ENCODE data around the gene FAM163B.

FAM163B gene

GRCh38 chr9:133553123-133553522 is 56.1 kb downstream of the FAM163B start:
- no peaks in the 10 kb centered on the region for H3K9me2 ChIP-seq (ENCODE audit: low read depth, low read length)
- H3K79me2 ChIP-seq (ENCODE audit: insufficient read depth, low read length), result no peaks in the 10 kb centered on the region
- H4K20me1 ChIP-seq (ENCODE audit: insufficient read depth, low read length), result no peaks in the 10 kb centered on the region
- H3K4me2 ChIP-seq (ENCODE audit: low read length), result no peak overlapping the region
- H3K4me1 ChIP-seq (ENCODE audit: insufficient read depth, low read length, severe bottlenecking), result no peaks in the 10 kb centered on the region
- no peak overlapping the region for H3K27ac ChIP-seq (ENCODE audit: low read depth, low read length, poor library complexity, severe bottlenecking)
- no peak overlapping the region for H3K9ac ChIP-seq (ENCODE audit: low read length)
- H2AFZ ChIP-seq (ENCODE audit: low read length), result no peak overlapping the region
- TF ChIP-seq EZH2 (IDR thresholded peaks at IDR 0.05; ENCODE audit: borderline replicate concordance, low read length), result no peak
- TF ChIP-seq, protein P1, sequence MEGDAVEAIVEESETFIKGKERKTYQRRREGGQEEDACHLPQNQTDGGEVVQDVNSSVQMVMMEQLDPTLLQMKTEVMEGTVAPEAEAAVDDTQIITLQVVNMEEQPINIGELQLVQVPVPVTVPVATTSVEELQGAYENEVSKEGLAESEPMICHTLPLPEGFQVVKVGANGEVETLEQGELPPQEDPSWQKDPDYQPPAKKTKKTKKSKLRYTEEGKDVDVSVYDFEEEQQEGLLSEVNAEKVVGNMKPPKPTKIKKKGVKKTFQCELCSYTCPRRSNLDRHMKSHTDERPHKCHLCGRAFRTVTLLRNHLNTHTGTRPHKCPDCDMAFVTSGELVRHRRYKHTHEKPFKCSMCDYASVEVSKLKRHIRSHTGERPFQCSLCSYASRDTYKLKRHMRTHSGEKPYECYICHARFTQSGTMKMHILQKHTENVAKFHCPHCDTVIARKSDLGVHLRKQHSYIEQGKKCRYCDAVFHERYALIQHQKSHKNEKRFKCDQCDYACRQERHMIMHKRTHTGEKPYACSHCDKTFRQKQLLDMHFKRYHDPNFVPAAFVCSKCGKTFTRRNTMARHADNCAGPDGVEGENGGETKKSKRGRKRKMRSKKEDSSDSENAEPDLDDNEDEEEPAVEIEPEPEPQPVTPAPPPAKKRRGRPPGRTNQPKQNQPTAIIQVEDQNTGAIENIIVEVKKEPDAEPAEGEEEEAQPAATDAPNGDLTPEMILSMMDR (IDR thresholded peaks at IDR 0.05; ENCODE audit: low read length), result no peak
- no peak overlapping the region for H3K4me3 ChIP-seq (ENCODE audit: low read depth, low read length, poor library complexity, severe bottlenecking)
- no peaks in the 10 kb centered on the region for H3K9me3 ChIP-seq (ENCODE audit: low read length)
- peaks cover 6% of the 10 kb centered on the region; the same call in 1 of the 2 replicates for H3K27me3 ChIP-seq (ENCODE audit: insufficient read depth, low read length)
- H3K36me3 ChIP-seq (ENCODE audit: insufficient read depth, low read length), result no peaks in the 10 kb centered on the region
- no peaks in the 10 kb centered on the region for H3F3A ChIP-seq (ENCODE audit: insufficient read depth, low read length)

DNA sequence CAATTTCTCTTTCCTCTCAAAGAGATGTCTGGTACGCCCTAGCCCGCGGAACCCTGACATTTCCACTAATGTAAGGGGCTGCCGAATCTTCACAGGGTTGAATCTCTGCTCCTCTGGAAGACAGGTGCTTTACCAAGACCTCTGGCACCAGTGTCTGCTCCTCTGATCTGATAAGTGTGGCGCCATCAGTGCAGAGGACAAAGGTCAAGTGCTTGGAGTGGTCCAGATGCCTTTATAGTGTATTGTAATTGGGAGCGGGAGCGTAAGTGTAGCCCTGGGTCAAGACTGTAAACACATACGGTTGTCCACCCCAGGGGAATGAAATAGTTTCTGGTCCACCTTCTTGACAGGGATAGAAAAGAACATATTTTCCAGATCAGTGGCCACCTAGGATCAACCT is 57.0 kb downstream of the FAM163B start:
- no peaks in the 10 kb centered on the region for H3K9me3 ChIP-seq (ENCODE audit: low read length)
- TF ChIP-seq EZH2 (IDR thresholded peaks at IDR 0.05; ENCODE audit: borderline replicate concordance, low read length), result no peak
- TF ChIP-seq, protein P1 (IDR thresholded peaks at IDR 0.05; ENCODE audit: low read length), result no peak
- no peaks in the 10 kb centered on the region for H3K79me2 ChIP-seq (ENCODE audit: insufficient read depth, low read length)
- no peak overlapping the region for H3K9ac ChIP-seq (ENCODE audit: low read length)
- H3K27me3 ChIP-seq (ENCODE audit: insufficient read depth, low read length), result peaks cover 6% of the 10 kb centered on the region; the same call in 1 of the 2 replicates
- H3K9me2 ChIP-seq (ENCODE audit: low read depth, low read length), result no peaks in the 10 kb centered on the region
- H2AFZ ChIP-seq (ENCODE audit: low read length), result no peak overlapping the region
- no peaks in the 10 kb centered on the region for H3K4me1 ChIP-seq (ENCODE audit: insufficient read depth, low read length, severe bottlenecking)
- H3K4me3 ChIP-seq (ENCODE audit: low read depth, low read length, poor library complexity, severe bottlenecking), result no peak overlapping the region
- H3F3A ChIP-seq (ENCODE audit: insufficient read depth, low read length), result no peaks in the 10 kb centered on the region
- no peaks in the 10 kb centered on the region for H3K36me3 ChIP-seq (ENCODE audit: insufficient read depth, low read length)
- no peak overlapping the region for H3K27ac ChIP-seq (ENCODE audit: low read depth, low read length, poor library complexity, severe bottlenecking)
- H4K20me1 ChIP-seq (ENCODE audit: insufficient read depth, low read length), result no peaks in the 10 kb centered on the region
- H3K4me2 ChIP-seq (ENCODE audit: low read length), result no peak overlapping the region

GRCh38 chr9:133551446-133551845 is 57.7 kb downstream of the FAM163B start:
- H3K27ac ChIP-seq (ENCODE audit: low read depth, low read length, poor library complexity, severe bottlenecking), result no peak overlapping the region
- no peaks in the 10 kb centered on the region for H3K4me1 ChIP-seq (ENCODE audit: insufficient read depth, low read length, severe bottlenecking)
- H3K9ac ChIP-seq (ENCODE audit: low read length), result no peak overlapping the region
- no peaks in the 10 kb centered on the region for H4K20me1 ChIP-seq (ENCODE audit: insufficient read depth, low read length)
- H3K4me3 ChIP-seq (ENCODE audit: low read depth, low read length, poor library complexity, severe bottlenecking), result no peak overlapping the region
- no peak overlapping the region for H2AFZ ChIP-seq (ENCODE audit: low read length)
- no peaks in the 10 kb centered on the region for H3F3A ChIP-seq (ENCODE audit: insufficient read depth, low read length)
- no peaks in the 10 kb centered on the region for H3K9me2 ChIP-seq (ENCODE audit: low read depth, low read length)
- no peaks in the 10 kb centered on the region for H3K9me3 ChIP-seq (ENCODE audit: low read length)
- H3K27me3 ChIP-seq (ENCODE audit: insufficient read depth, low read length), result peaks cover 6% of the 10 kb centered on the region; the same call in 1 of the 2 replicates
- H3K36me3 ChIP-seq (ENCODE audit: insufficient read depth, low read length), result no peaks in the 10 kb centered on the region
- no peak overlapping the region for H3K4me2 ChIP-seq (ENCODE audit: low read length)
- H3K79me2 ChIP-seq (ENCODE audit: insufficient read depth, low read length), result no peaks in the 10 kb centered on the region
- TF ChIP-seq EZH2 (IDR thresholded peaks at IDR 0.05; ENCODE audit: borderline replicate concordance, low read length), result no peak
- TF ChIP-seq, protein P1 (IDR thresholded peaks at IDR 0.05; ENCODE audit: low read length), result no peak
